Osteocyte (in vitro differentiated cells): ENCODE measurements around the gene CETN2. TPM values are rescaled to one million over a fixed set of nuclear protein-coding genes. Genes with fewer than 3 reads are reported as not detected.
A peak's percentile ranks its signal among the peaks of the same experiment; 100 is the strongest.

Experiments used
- DNase-seq: peaks from one replicate; pipeline ENCODE4 v3.0.0; 2021; ENCODE audit warnings: mixed read lengths; ENCODE audit not compliant: unreplicated experiment; ENCODE audit errors: extremely low spot score
- H3K27ac Mint-ChIP-seq: one replicate; pipeline ENCODE4 v1.8.0; 2021; ENCODE audit warnings: mild to moderate bottlenecking, mixed read lengths; ENCODE audit not compliant: unreplicated experiment
- H3K27me3 Mint-ChIP-seq: one replicate; pipeline ENCODE4 v1.8.0; 2021; ENCODE audit warnings: mixed read lengths; ENCODE audit not compliant: unreplicated experiment
- H3K36me3 Mint-ChIP-seq: one replicate; pipeline ENCODE4 v1.8.0; 2021; ENCODE audit warnings: mixed read lengths; ENCODE audit not compliant: unreplicated experiment
- H3K4me1 Mint-ChIP-seq: one replicate; pipeline ENCODE4 v1.8.0; 2021; ENCODE audit warnings: mixed read lengths; ENCODE audit not compliant: unreplicated experiment
- H3K4me3 Mint-ChIP-seq: one replicate; pipeline ENCODE4 v1.8.0; 2021; ENCODE audit warnings: mild to moderate bottlenecking, moderate library complexity, mixed read lengths; ENCODE audit not compliant: unreplicated experiment
- H3K9me3 Mint-ChIP-seq: one replicate; pipeline ENCODE4 v1.8.0; 2021; ENCODE audit warnings: mixed read lengths; ENCODE audit not compliant: unreplicated experiment
- total RNA-seq: library from RNA; stranded (reverse); gene quantifications from 2 replicates; pipeline ENCODE4 v1.2.1, GENCODE V29; 2021
- TF ChIP-seq, protein P1 (sequence below): fragments of 200-600 bp; sonication (generic); IDR thresholded peaks from 2 replicates; pipeline ENCODE4 v1.5.0; 2021; ENCODE audit warnings: antibody characterized with exemption, mild to moderate bottlenecking, moderate library complexity

CETN2 gene
- total RNA-seq, 1 donor from 2014 or later, result 34.8 TPM

DNA sequence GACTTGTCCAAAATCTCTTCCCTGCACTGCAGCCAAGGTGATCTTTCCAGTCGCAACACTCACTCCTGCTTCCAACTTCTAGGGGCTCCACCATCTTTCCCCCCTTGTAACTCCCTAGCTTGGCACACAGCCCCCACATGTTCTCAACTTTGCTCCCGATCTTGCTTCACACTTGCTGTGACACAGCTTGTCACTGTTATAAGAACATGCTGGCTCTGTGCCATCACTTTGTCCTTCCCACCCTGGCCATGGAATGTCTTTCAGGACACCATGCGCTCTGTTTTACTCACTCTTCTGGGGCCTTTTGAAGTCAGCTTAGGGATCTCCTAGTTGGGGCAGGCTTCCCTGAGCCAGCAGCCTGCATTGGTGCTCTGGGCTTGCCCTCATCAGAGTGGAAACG, 2.8 kb upstream of the CETN2 start:
- Mint-ChIP-seq H3K4me1 (peaks cover 18% of the 10 kb centered on the region), H3K4me3 (no peak overlapping the region), H3K36me3 (peaks cover 2% of the 10 kb centered on the region), H3K9me3 (peaks cover 4% of the 10 kb centered on the region), H3K27ac (no peak overlapping the region), H3K27me3 (no peaks in the 10 kb centered on the region)
- DNase-seq, result no peak
- TF ChIP-seq, protein P1, sequence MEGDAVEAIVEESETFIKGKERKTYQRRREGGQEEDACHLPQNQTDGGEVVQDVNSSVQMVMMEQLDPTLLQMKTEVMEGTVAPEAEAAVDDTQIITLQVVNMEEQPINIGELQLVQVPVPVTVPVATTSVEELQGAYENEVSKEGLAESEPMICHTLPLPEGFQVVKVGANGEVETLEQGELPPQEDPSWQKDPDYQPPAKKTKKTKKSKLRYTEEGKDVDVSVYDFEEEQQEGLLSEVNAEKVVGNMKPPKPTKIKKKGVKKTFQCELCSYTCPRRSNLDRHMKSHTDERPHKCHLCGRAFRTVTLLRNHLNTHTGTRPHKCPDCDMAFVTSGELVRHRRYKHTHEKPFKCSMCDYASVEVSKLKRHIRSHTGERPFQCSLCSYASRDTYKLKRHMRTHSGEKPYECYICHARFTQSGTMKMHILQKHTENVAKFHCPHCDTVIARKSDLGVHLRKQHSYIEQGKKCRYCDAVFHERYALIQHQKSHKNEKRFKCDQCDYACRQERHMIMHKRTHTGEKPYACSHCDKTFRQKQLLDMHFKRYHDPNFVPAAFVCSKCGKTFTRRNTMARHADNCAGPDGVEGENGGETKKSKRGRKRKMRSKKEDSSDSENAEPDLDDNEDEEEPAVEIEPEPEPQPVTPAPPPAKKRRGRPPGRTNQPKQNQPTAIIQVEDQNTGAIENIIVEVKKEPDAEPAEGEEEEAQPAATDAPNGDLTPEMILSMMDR, result no peak

DNA sequence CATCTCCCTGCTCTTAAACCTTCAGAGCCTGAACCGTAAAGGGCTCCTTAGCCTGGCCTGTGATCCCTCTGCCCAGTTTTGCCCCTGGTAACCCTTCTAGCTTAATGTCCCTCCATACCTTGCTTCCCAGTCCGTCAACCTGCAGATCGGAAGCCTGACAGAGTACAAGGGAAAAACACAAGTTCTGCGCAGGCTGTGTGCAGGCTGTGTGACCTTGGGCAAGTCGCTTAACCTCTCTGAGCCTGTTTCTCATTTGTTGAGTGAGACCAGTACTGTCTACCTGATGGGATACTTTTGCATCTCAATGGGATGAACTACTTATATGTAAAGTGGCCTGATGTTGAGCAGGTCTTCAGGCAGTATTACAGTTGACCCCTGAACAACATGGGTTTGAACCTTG, 2.0 kb upstream of the CETN2 start:
- no peak for DNase-seq
- no peaks in the 10 kb centered on the region for H3K27me3 Mint-ChIP-seq
- peak overlapping the region; percentile 94 for H3K4me3 Mint-ChIP-seq
- peaks cover 18% of the 10 kb centered on the region for H3K4me1 Mint-ChIP-seq
- H3K9me3 Mint-ChIP-seq, result no peaks in the 10 kb centered on the region
- H3K27ac Mint-ChIP-seq, result no peak overlapping the region
- H3K36me3 Mint-ChIP-seq, result peaks cover 2% of the 10 kb centered on the region
- TF ChIP-seq, protein P1, result no peak

DNA sequence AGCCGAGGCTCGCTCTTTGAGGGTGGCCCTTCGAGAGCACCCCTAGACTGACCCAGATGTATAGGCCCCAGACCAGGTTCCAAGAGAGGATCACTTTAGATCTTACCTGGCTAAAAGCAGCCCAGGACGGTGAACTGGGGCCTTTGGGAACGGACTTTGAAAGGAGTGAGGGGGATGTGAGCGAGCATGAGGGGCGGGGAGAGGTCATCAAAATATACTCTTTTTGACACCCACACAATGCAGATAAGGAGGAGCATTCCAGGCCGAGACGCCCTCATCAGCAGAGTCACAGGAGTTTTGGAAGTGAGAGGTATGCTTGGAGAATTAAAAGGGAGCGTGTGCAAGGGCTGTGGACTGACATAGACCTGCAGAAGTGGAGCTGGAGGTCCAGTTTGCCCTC, 834 bp upstream of the CETN2 start:
- Mint-ChIP-seq H3K4me3 (peak overlapping the region; percentile 94), H3K27me3 (no peaks in the 10 kb centered on the region), H3K9me3 (no peaks in the 10 kb centered on the region), H3K4me1 (peaks cover 18% of the 10 kb centered on the region), H3K27ac (peak overlapping the region; percentile 88), H3K36me3 (peaks cover 2% of the 10 kb centered on the region)
- DNase-seq, result no peak
- TF ChIP-seq, protein P1, result no peak

DNA sequence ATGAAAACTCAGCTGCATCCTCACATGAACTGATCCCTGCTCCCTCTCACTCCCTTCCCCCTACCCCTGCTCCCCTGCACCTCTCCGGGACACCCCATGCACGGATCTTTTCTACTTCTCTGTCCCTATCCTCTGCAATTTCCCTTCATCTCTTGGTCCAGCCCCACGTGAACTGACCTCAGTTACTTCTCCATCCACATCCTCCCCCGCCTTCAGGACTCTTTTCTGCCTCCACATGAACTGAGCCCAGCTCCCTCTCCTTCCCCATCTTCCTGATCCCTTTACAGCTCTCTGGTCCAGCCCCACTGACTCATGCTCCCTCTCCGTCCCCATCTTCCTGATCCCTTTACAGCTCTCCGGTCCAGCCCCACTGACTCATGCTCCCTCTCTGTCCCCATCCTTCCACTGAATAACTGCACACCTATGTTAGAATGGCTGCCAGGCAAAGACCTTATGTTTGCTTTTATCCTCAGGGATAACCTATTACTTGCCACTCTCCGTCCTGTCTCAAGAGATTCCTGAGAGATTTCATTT, 5.6 kb downstream of the CETN2 start:
- H3K9me3 Mint-ChIP-seq, result no peaks in the 10 kb centered on the region
- TF ChIP-seq, protein P1, result no peak
- H3K27me3 Mint-ChIP-seq, result peaks cover 5% of the 10 kb centered on the region
- no peak overlapping the region for H3K27ac Mint-ChIP-seq
- no peak for DNase-seq
- no peak overlapping the region for H3K4me3 Mint-ChIP-seq
- peaks cover 4% of the 10 kb centered on the region for H3K4me1 Mint-ChIP-seq
- H3K36me3 Mint-ChIP-seq, result peaks cover 2% of the 10 kb centered on the region

DNA sequence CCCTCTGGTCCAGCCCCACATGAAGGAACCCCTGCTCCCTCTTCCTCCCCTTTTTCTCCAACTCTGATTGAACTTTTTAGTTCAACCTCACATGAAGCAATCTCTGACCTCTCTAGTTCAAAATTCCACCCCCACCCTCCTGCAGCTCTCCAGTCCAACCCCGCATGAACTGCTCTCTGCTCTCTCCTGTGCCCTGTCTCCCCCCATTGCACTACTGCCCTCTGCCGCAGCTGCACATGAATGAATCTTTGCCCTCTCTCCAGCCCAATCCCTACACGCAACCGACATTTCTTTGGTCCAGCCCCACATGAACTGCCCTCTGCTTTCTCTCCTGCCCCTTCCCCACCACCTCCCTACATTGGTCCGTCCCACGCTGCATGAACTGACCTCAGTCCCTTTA, 6.9 kb downstream of the CETN2 start:
- TF ChIP-seq, protein P1, result no peak
- Mint-ChIP-seq H3K9me3 (no peaks in the 10 kb centered on the region), H3K27ac (no peak overlapping the region), H3K36me3 (peaks cover 2% of the 10 kb centered on the region), H3K27me3 (peaks cover 5% of the 10 kb centered on the region), H3K4me3 (no peak overlapping the region), H3K4me1 (no peaks in the 10 kb centered on the region)
- no peak for DNase-seq
